GM19238 (cell line): ENCODE measurements around the gene EDEM1.
"Not testable (repeated sequence)": the region's sequence is repeated elsewhere in the genome, so short reads cannot be mapped to it uniquely, and the experiment has no call there.

Source experiments
- DNase-seq: peaks from one replicate; pipeline ENCODE4 v3.0.0; 2011; ENCODE audit warnings: low spot score; ENCODE audit not compliant: insufficient read length

Gene EDEM1

DNA sequence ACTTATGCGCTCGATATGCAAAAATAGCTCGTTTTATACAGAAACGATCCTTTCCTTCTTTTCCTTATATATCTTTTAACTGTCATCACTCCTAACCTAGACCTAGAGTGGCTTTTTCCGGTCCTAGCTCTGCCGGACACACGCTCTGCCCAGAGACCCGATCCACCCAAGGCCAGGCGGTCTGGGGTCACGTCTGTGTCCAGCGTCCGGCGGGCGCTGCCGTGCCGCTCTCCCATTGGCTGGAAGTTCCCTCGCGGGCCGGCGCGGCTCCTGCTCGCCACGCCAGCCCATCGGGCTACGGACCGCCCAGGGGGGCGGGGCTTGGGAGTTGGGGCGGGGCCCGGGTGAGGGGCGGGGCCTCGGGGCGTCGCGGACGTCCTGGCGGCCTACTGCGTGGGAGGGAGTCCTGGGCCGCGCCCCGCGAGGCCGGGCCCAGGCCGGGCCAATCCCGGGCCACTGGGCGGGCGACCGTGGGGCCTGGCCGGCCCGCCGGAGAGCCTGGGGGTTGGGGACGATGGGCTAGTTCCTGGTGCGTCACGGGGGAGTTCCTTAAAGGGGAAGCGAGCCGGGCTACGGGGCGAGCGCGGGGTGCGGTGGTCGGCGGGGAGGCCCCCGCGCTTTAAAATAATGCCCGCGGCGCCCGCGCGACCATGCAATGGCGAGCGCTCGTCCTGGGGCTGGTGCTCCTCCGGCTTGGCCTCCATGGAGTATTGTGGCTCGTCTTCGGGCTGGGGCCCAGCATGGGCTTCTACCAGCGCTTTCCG is at the start of gene EDEM1:
Gene EDEM1, plus strand, starts transcription at position 552 of the 764 bp plus-strand sequence. Its CDS starts 99 bp downstream, at position 651.
- peak; percentile 95 for DNase-seq

DNA sequence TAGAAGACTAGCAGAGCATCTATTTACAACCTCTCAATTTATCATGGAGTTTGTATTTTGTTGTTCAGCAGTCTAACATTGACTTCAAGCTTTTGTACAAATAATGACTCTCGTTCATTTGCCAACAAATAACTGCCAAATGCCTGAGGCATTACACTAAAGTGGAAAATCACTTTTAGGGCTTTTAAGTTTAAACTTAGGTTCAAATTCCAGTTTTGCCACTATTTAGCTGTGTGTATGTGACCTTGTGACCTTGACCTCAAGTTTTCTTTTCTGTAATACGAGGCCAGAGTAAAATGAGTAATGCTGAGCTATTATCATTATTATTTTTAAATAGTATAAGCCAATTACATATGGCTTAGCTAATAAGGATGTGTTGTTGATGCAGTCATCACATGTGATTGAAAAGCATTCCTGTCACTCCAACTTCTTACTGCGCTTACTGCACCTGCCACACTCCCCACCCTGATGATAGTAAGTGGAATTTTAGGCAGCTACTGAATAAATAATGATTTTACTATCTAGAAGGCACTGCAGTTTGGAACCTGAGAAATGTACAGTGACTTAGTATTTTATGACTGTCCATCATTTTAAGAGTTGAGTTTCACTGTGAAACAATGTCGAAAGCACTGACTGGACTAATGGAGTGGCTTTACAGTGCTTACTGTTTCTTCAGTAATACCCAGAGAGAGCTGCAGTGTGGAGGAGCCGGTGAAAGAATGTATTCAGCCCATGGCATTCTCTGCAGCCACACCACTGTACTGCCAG is 49.1 kb upstream of the EDEM1 start:
- no peak for DNase-seq

DNA sequence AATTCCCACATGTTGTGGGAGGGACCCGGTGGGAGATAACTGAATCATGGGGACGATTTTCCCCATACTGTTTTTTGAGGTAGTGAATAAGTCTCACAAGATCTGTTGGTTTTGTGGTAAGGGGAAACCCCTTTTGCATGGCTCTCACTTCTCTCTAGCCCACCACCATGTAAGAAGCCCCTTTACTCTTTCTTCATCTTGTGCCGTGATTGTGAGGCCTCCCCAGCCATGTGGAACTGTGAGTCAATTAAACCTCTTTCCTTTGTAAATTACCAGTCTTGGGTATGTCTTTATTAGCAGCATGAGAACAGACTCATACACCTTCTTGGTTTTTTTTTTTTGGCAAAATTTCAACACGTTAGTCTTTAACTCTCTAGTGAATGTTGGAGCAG is 47.3 kb upstream of the EDEM1 start:
- DNase-seq, result no peak

DNA sequence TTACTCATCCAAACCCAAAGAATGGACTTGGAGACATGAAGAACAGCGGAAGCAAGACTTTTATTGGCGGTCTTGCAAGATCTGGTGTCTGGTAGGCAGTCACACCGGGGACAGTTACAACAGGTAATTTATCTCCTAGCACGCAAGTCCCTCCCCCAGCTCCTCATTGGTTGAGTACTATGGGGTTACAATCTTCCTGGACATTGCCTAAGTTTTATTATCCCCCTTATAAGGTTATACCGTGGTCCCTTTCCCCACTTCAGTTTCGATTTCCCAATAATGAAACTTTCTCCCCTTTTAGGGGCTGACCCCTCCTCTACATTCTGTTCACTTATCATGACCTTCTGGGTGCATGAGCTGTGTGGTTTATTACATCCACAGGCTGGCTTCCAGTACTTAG is 46.7 kb upstream of the EDEM1 start:
- no peak for DNase-seq

DNA sequence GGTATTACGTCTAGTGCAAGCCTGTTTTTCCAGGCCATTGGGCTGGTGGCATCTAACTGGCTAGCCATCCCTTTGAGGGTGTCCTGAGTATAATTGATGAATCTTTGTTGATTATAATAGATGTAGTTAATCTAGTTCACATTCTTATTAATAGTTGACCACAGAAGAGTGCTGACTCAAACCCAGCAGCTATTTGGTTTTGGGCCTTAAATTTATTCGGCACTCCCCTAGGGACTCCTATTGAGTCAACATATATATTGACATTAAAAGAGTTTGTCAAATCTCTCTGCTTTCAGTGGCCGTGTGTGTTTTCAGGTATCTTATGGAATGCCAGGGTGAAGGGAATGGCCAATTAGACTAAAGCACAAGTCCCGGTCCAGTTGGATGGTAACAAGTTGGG is 45.7 kb upstream of the EDEM1 start:
- no peak for DNase-seq

DNA sequence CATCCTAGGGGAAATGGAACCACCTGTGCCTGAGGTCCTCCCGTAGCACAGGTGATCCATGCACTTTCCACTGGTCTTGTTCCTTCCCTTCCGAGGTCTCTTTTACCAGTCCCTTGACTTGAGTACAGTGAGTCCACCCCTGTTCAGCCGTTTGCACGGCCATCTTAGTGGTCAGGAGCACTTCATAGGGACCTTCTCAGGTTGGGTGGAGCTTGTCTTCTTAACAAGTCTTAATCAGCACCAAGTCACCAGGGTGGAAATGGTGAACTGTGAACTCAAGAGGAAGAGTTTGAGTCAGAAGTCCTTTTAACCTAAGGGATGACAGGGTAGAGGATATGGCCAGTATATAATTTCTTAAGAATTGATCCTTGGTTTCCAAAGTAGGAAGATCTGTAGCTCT is 44.0 kb upstream of the EDEM1 start:
- DNase-seq, result no peak

DNA sequence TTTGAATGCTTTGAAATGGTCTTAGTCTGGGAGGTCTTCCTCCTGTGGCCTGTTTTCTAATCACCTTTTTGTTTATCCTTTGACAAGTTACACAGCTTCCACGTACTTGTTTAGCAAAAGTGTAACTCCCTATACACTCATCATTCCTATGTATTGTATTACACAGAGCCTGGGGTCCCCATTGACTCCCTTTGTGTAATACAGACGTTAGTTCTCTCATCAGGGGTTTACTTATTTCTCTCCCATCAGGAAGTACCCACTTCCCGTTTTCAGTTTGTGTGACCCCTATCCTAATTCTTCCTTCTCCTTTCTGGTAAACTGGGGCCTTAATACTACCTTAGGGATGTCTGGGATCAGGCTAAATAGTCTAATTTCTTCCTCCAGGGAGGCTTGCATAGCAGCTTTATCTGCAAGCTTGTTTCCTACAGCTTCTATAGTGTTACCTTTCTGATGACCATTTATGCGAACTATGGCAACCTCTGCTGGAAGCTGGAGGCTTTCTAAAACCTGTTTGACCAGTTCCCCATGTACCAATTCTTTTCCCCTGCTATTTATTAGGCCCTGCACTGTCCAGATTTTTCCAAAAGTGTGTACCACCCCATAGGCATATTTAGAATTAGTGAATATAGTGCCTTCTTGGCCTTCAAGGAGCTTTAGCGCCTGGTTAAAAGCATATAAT is 43.1 kb upstream of the EDEM1 start:
- DNase-seq, result no peak

DNA sequence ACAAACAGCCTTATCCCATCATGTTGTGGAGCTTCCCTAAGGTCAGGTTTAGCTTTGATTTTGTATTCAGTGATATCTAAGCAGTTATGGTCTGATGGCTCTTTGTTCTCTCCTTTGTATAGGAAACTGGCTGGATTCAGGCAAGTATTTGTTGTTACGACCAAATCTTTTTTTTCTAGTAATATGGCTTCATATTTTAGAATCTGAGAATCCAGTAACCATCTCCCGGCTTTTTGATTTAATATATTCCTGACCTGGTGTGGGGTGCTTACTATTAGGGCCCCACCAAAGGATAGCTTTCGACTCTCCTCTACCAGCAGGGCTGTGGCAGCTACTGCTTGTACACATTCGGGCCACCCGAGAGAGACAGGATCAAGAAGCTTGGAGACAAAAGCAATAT is 42.4 kb upstream of the EDEM1 start:
- no peak for DNase-seq

DNA sequence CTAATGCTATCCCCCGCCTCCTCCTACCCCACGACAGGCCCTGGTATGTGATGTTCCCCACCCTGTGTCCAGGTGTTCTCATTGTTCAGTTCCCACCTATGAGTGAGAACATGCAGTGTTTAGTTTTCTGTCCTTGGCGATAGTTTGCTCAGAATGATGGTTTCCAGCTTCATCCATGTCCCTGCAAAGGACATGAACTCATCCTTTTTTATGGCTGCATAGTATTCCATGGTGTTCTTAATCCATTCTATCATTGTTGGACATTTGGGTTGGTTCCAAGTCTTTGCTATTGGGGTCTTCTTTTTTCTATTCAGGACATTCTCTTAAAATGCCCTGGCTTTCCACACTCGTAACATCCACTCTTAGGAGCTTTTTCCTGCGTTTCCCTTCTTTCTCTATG is 40.4 kb upstream of the EDEM1 start:
- not testable (repeated sequence) for DNase-seq

DNA sequence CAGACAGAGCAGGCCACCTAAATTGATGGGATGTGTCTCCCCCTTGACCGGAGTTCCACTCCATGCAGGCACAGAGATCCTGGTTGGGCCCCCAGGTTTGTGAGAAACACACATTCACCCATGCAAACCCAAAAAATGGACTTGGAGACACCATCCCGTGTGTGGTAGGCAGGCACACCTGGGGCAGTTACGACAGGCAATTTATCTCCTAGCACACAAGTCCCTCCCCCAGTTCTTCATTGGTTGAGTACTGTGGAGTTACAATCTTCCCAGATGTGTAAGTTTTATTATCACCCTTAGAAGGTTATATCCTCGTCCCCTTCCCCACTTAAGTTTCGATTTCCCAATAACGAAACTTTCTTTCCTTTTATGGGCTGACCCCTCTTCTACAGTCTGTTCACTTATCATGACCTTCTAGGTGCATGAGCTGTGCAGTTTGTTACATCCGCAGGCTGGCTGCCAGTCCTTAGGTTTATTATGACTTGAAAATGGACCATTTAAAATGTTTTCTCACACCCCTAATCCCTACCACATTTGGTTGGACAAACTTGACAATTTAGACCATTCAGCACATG is 38.1 kb upstream of the EDEM1 start:
- DNase-seq, result no peak

DNA sequence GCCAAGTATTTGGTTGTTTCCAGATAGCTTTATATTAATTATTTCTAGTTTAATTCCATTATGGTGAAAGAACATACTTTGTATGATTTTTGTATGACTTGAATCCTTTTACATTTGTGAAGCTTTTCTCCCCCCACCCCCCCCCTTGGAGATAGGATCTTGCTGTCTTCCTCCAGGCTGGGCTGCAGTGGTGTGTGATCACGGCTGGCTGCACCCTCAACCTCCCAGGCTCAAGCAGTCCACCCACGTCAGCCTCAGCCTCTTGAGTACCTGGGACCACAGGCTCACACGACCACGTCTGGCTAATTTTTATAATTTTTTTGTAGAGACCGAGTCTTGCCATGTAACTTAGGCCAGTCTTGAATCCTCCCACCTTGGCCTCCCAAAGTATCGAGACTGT is 35.9 kb upstream of the EDEM1 start:
- DNase-seq, result no peak

DNA sequence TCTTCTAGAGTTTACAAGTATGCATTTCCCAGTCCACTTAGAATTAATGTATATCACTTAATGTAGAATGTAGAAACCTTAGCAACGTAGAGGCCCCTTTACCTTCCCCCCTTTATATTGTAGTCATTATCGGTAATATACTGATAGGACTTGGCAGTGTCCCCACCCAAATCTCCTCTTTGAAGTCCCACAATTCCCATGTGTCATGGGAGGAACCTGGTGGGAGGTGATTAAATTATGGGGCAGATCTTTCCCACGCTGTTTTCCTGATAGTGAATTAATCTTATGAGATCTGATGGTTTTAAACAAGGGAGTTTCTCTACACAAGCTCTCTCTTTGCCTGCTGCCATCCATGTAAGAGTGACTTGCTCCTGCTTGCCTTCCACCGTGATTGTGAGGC is 34.4 kb upstream of the EDEM1 start:
- no peak for DNase-seq

DNA sequence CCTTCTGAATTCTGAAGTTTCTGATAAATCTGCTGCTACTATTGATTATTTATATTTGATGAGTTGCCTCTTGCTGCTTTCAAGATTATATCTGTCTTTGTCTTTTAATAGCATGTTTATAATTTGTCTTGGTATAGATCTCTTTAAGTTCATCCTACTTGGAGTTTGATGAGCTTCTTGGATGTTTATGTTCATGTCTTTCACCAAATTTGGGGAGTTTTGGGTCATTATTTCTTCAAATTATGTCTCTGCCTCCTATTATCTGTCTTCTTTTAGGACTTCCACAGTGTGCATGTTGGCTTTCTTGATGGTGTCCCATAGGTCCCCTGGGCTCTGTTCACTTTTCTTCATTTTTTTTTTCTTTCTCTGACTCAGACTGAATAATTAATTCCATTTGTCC is 32.3 kb upstream of the EDEM1 start:
- DNase-seq, result no peak

DNA sequence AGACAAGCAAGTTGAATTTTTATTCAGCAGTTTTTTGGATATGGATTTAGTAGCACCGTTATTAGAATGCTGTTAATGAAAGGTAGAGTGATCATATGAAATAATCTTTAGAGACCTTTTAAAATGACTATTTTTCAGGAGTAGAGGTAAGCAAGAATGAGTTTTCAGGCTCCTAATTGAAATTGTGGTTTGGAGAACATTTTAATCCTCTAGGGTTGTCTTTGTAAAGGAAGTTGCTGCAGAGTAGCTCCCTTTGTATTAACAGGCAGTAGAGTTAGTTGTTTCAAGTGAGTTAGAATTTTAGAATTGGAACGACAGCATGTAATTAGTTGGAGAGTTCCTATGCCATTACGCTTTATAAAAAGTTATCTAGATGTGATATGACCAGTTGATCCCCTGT is 27.2 kb upstream of the EDEM1 start:
- DNase-seq, result no peak

DNA sequence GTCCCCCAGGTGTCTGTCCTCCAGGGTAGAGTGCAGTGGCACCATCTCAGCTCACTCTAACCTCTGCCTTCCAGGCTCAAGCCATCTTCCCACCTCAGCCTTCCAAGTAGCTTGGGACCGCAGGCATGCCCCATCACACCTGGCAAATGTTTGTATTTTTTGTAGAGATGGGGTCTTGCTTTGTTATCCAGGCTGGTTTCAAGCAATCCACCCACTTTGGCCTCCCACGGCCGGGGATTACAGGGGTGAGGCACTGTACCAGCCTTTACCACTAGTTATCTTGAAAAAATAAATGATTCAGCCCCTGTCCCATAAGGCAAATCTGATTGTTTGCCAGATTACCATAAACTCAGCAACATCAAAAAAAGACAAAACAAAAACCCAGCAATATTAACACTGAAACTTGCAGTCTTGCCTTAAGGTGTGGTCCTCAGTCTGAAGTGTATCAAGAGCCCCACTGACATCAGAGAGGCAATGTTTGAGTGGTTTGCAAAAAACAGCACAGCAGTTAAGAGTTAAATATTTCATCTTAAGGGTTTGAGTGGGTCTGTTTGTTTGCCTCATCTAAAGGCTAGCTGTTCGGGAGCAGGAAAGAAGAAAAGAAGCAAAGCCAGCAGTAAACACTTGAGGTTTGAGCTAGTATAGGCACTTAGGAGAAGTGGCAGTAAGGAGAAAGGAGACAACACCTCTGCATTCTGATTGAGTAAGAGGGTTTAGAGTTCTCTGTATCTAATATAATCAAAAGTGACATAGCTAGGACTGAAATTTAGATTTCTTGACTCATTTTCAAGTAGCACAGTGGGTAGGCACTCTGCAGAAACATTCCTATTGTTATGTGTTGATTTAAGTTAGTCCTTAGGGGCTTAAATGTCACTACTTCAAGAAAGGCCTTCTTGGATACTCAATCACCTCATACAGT is 26.3 kb upstream of the EDEM1 start:
- no peak for DNase-seq

DNA sequence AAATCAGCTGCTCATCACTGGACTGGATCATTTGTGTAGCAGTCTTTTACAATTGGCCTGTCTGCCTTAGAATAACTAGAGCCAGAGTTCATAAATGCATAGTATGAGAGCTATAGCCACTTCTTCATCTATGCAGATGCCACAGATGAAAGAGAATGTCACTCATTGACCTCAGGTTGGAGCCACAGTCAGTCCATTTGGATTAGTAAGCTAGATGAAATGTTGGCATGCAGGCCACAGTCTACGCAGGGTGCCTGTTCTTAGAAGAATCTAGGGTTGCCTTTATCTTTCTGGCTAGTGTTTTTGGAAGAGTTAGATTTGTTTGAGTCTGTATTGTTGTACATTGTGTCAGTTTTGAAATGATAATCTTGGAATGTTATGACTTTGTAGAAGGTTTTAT is 25.4 kb upstream of the EDEM1 start:
- DNase-seq, result no peak

DNA sequence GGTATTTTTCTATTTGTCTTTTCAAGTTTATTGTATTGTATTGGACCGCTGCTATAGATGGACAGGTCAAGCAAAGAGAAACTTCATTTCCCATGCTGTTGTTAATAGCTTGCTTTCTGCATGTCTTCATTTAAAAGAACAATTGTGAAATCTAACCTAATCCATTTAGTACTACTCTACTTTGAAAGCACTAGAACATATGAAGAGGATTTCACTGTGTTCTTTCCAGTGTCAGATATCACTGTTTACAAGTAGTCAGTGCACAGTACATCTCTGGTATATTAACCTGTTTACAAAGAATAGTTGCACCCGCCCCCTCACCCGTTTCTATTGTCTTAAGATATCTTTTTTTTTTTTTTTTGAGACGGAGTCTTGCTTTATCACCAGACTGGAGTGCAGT is 21.8 kb upstream of the EDEM1 start:
- no peak for DNase-seq

DNA sequence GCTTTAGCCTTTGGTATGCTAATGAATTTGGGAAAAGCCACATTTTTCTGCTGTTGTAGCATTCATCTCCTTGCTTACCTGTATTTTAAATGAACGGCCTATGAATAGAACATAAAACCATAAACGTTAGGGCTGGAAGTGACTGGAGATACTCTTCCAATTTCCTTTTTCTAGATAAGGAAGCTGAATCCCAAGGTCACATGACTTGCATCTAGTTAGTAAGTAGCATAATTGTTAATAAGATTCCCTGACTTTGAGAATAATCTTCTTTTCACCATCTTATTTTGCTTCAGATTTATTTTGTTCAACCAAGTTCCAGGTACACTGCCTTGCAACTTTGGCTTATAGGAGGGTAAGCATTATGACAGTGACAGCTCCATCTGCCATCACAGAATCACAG is 20.7 kb upstream of the EDEM1 start:
- no peak for DNase-seq

DNA sequence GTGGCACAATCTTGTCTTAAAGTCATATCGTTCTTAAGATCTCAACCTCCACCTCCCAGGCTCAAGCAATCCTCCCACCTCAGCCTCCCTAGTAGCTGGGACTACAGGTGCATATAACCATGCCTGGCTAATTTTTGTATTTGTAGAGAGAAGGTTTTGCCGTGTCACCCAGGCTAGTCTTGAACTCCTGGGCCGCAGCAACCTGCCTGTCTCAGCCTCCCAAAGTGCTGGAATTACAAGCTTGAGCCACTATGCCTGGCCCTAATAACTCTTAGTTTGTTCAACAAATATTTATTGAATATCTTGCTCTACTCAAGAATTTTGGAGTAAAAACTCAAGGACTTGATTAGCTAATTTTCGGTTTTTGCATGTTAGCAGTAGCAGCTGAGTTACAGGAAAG is 19.4 kb upstream of the EDEM1 start:
- no peak for DNase-seq

DNA sequence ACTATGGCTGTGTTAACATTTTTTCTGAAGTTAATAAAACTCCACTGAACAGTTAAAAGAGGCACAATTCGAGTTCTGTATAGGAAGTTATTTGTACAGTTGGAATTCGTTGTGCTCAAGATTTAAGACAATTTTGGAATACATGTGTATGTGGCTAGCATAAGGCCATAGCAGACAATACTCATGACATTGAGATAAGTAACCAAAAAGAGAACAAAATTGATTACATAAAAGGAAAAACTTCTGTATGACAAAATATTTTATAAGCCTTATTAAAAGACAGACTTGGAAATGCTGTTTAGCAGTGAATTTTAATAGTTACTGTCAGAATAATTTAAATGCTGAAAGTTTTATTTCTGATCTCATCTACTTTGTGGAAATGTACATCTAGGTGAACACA is 17.7 kb upstream of the EDEM1 start:
- DNase-seq, result no peak

DNA sequence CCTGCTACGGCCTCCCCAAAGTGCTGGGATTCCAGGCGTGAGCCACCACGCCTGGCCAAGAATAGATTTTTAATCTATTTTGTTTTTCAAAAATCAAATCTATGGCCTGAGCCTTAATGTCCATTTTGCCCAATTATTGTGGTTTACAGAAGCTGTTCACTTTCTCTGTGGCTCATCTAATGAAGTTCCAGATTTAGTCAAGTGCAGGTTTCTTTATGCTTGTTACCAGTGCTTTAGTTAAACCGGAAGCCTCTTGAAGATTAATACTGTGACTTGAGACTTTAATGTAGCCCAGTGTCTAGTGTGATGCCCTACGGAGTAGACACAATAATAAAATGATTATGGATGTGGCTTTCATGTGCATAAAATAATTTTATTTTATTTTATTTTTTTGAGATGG is 16.5 kb upstream of the EDEM1 start:
- no peak for DNase-seq
